Spleen (tissue), 11 donors: ENCODE results near the gene LEO1. TPM values are rescaled to one million over a fixed set of nuclear protein-coding genes. Genes with fewer than 3 reads are reported as not detected.
"Not testable (repeated sequence)": the region's sequence is repeated elsewhere in the genome, so short reads cannot be mapped to it uniquely, and the experiment has no call there.

Experiments used
- DNase-seq: peaks from one replicate; pipeline ENCODE4 v3.0.0-alpha.2; 2020
- H3K27ac ChIP-seq, 8 donors: fragments of 200-600 bp; sonication (generic) in 7 of 8; 1 replicate in 4 of 8; 2 replicates in 4 of 8; pipeline versions ENCODE4 v1.5.0 to v1.8.0; 2016 to 2021; ENCODE audit warnings: inconsistent platforms in 4 of 8, mild to moderate bottlenecking in 4 of 8, moderate library complexity in 1 of 8
- H3K27me3 ChIP-seq, 7 donors: fragments of 200-600 bp; sonication (generic) in 6 of 7; replicated peaks in 1 of 7; 1 replicate in 4 of 7; 2 replicates in 3 of 7; pipeline versions ENCODE4 v1.5.0 to v1.8.0; 2016 to 2021; ENCODE audit warnings: inconsistent platforms in 3 of 7, mild to moderate bottlenecking in 1 of 7
- H3K36me3 ChIP-seq, 6 donors: fragments of 200-600 bp; sonication (generic) in 5 of 6; 1 replicate in 4 of 6; 2 replicates in 2 of 6; pipeline versions ENCODE4 v1.5.0 to v1.8.0; 2016 to 2021; ENCODE audit warnings: inconsistent platforms in 2 of 6
- H3K4me1 ChIP-seq, 6 donors: fragments of 200-600 bp; sonication (generic) in 5 of 6; 1 replicate in 3 of 6; 2 replicates in 3 of 6; pipeline versions ENCODE4 v1.5.0 to v1.8.0; 2016 to 2021; ENCODE audit warnings: inconsistent platforms in 3 of 6
- H3K4me3 ChIP-seq, 8 donors: fragments of 200-600 bp; sonication (generic) in 7 of 8; 1 replicate in 4 of 8; 2 replicates in 4 of 8; pipeline versions ENCODE4 v1.5.0 to v1.8.0; 2016 to 2021; ENCODE audit warnings: inconsistent platforms in 4 of 8, mild to moderate bottlenecking in 4 of 8, moderate library complexity in 2 of 8
- H3K9me3 ChIP-seq, 8 donors: fragments of 200-600 bp; sonication (generic) in 7 of 8; 1 replicate in 4 of 8; 2 replicates in 4 of 8; pipeline versions ENCODE4 v1.5.0 to v1.8.0; 2016 to 2021; ENCODE audit warnings: inconsistent platforms in 4 of 8
- POLR2A ChIP-seq, 3 donors: fragments of 450-650 bp; IDR thresholded peaks; one replicate each; pipeline ENCODE4 v1.5.1; 2017; ENCODE audit warnings: antibody characterized with exemption in 3 of 3, mild to moderate bottlenecking in 1 of 3
- POLR2AphosphoS5 ChIP-seq, 3 donors: sonication (generic); formaldehyde crosslinking; IDR thresholded peaks; one replicate each; pipeline ENCODE4 v1.5.1; 2017; ENCODE audit warnings: antibody characterized with exemption in 3 of 3
- WGBS, 5 donors: extraction: QIAGEN DNeasy Blood & Tissue Kit in 3 of 5; methylation state at CpG; one replicate each; pipeline versions ENCODE4 v1.1.5 to v1.1.7; 2013 to 2018; 5-methylcytosine and 5-hydroxymethylcytosine counted together
- intact Hi-C: fragments of 100-400 bp; cut with DNase I; formaldehyde crosslinking; loops from one replicate; pipeline ENCODE4 v1.15.0; 2023; ENCODE audit warnings: low total_unique reads
- polyA plus RNA-seq, 3 donors: library from polyadenylated mRNA; stranded (reverse); fragments of 200-250 nt; gene quantifications; one replicate each; pipeline ENCODE4 v1.2.1, GENCODE V29; 2013
- total RNA-seq, 7 donors: library from RNA; depleted of rRNA in 3 of 7; stranded (reverse); fragments of >200 nt in 3 of 7; fragmentation: NEBNext Ultra II Directional in 4 of 7; extraction: Animal tissue kit (Norgen Biotek cat#: 25700) in 4 of 7; gene quantifications; one replicate each; pipeline versions ENCODE4 v1.1.0 to v1.2.1, GENCODE V29; 2016 to 2021
- TF ChIP-seq, protein P1 (sequence below), 11 experiments: fragments of 200-600 bp in 7 of 11; fragments of 450-650 bp in 4 of 11; sonication (generic) in 4 of 11; IDR thresholded peaks in 8 of 11; conservative IDR thresholded peaks in 3 of 11; 1 replicate in 7 of 11; 2 replicates in 4 of 11; pipeline versions ENCODE4 v1.4.0 to v1.8.0; 2016 to 2021; ENCODE audit warnings: antibody characterized with exemption in 11 of 11, inconsistent platforms in 4 of 11, mild to moderate bottlenecking in 1 of 11
- donor health status: healthy with polysubstance abuse.
- donor health status: DM: no; HTN: no; CAD: no; lungs with moderate emphysema.
- donor health status: DM: no; HTN: no; CAD: no.
- donor health status: Bipolar disorder and iron deficiency.
- donor health status: healthy.
- donor health status: DM: no; HTN: no; CAD: no.
- donor health status: DM: yes; HTN: yes; CAD: no.

Gene LEO1
- total and polyA plus RNA-seq, 10 donors, result 7.6 to 19.5 (median 15.5) TPM

GRCh38 chr15:52003710-52004109 is 32.1 kb upstream of the LEO1 start:
- no peak for DNase-seq
- peaks cover 12 to 32% (median 20%) of the 10 kb centered on the region in 6 donors for H3K4me1 ChIP-seq
- H3K36me3 ChIP-seq, result no peaks in the 10 kb centered on the region
- peaks cover 0 to 4% (median 0%) of the 10 kb centered on the region in 8 donors for H3K9me3 ChIP-seq
- no peak overlapping the region for H3K4me3 ChIP-seq
- 80 to 95% (median 84%) methylated on average over 1 of the region's 1 CpG for WGBS, 5 donors
- no peak for TF ChIP-seq POLR2AphosphoS5 (IDR thresholded peaks at IDR 0.05)
- TF ChIP-seq POLR2A (IDR thresholded peaks at IDR 0.05), result no peak
- TF ChIP-seq, protein P1, sequence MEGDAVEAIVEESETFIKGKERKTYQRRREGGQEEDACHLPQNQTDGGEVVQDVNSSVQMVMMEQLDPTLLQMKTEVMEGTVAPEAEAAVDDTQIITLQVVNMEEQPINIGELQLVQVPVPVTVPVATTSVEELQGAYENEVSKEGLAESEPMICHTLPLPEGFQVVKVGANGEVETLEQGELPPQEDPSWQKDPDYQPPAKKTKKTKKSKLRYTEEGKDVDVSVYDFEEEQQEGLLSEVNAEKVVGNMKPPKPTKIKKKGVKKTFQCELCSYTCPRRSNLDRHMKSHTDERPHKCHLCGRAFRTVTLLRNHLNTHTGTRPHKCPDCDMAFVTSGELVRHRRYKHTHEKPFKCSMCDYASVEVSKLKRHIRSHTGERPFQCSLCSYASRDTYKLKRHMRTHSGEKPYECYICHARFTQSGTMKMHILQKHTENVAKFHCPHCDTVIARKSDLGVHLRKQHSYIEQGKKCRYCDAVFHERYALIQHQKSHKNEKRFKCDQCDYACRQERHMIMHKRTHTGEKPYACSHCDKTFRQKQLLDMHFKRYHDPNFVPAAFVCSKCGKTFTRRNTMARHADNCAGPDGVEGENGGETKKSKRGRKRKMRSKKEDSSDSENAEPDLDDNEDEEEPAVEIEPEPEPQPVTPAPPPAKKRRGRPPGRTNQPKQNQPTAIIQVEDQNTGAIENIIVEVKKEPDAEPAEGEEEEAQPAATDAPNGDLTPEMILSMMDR (IDR thresholded peaks at IDR 0.05 in 8 of 11, conservative IDR thresholded peaks at IDR 0.05 in 3 of 11), result no peak
- H3K27me3 ChIP-seq, result no peaks in the 10 kb centered on the region
- no peak overlapping the region for H3K27ac ChIP-seq
- intact Hi-C loops, result no loop called here

DNA sequence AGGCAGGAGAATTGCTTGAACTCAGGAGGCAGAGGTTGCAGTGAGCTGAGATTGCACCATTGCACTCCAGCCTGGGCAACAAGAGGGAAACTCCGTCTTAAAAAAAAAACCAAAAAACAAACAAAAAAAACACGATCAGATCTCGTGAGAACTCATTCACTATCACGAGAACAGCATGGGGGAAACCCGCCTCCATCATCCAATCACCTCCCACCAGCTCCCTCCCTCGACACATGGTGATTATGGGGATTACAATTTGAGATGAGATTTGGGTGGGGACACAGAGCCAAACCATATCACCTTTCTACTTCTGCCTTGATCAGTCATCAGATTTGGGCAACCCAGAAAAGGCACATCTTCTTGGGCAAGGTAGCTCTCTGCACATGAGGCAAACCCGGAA is 31.5 kb upstream of the LEO1 start:
- H3K27ac ChIP-seq, result not testable (repeated sequence)

GRCh38 chr15:52002351-52002750 is 30.8 kb upstream of the LEO1 start:
- intact Hi-C loops, result no loop called here
- H3K27me3 ChIP-seq, result no peaks in the 10 kb centered on the region
- WGBS, 5 donors, result 54 to 67% (median 60%) methylated on average over 2 of the region's 2 CpGs

More for the DNA sequence above, 31.5 kb upstream of the LEO1 start:
- intact Hi-C loops, H3K4me3 ChIP-seq, DNase-seq, H3K27me3 ChIP-seq, H3K9me3 ChIP-seq, H3K36me3 ChIP-seq: not testable (repeated sequence)
- peaks cover 10 to 26% (median 15%) of the 10 kb centered on the region in 6 donors for H3K4me1 ChIP-seq
- 84 to 94% (median 88%) methylated on average over 7 of the region's 7 CpGs for WGBS, 5 donors

GRCh38 chr15:51992953-51993352 is 21.4 kb upstream of the LEO1 start:
- H3K27me3 ChIP-seq, result no peaks in the 10 kb centered on the region
- no peak overlapping the region for H3K27ac ChIP-seq
- no peaks in the 10 kb centered on the region for H3K4me1 ChIP-seq
- WGBS, 5 donors, result 71 to 95% (median 85%) methylated on average over 1 of the region's 1 CpG
- no peaks in the 10 kb centered on the region for H3K36me3 ChIP-seq
- no peak for DNase-seq
- intact Hi-C loops, result no loop called here
- H3K9me3 ChIP-seq, result no peaks in the 10 kb centered on the region
- no peak for TF ChIP-seq POLR2A (IDR thresholded peaks at IDR 0.05)
- TF ChIP-seq, protein P1 (IDR thresholded peaks at IDR 0.05 in 8 of 11, conservative IDR thresholded peaks at IDR 0.05 in 3 of 11), result no peak
- no peak for TF ChIP-seq POLR2AphosphoS5 (IDR thresholded peaks at IDR 0.05)
- no peak overlapping the region for H3K4me3 ChIP-seq

More at GRCh38 chr15:52002351-52002750, 30.8 kb upstream of the LEO1 start:
- TF ChIP-seq POLR2AphosphoS5 (IDR thresholded peaks at IDR 0.05), result no peak
- TF ChIP-seq POLR2A (IDR thresholded peaks at IDR 0.05), result no peak
- TF ChIP-seq, protein P1 (IDR thresholded peaks at IDR 0.05 in 8 of 11, conservative IDR thresholded peaks at IDR 0.05 in 3 of 11), result no peak
- H3K9me3 ChIP-seq, result peaks cover 0 to 4% (median 0%) of the 10 kb centered on the region in 8 donors
- H3K4me3 ChIP-seq, result no peak overlapping the region
- H3K36me3 ChIP-seq, result no peaks in the 10 kb centered on the region
- no peak overlapping the region for H3K27ac ChIP-seq
- peaks cover 9 to 19% (median 10%) of the 10 kb centered on the region in 6 donors for H3K4me1 ChIP-seq
- DNase-seq, result no peak

DNA sequence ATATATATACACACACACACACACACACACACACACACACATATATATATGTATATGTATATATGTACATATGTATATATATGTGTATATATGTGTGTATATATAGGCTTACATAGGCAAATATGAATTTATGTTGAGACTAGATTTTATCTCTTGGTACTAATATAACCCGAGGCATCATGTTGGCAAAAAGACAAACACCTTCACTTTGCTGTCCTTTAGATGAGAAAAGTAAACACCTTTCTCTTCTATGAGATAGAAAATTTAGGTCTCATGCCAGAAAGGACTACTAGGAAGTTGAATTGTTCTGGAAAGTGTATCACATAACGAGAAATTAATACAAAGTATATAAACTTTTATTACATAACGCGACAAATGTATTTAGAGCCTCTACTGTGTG is 19.6 kb upstream of the LEO1 start:
- Histone ChIP-seq H3K36me3 (no peaks in the 10 kb centered on the region), H3K4me3 (no peak overlapping the region), H3K27ac (no peak overlapping the region), H3K4me1 (no peaks in the 10 kb centered on the region), H3K27me3 (no peaks in the 10 kb centered on the region), H3K9me3 (no peaks in the 10 kb centered on the region)
- intact Hi-C loops, result no loop called here
- 90 to 95% (median 93%) methylated on average over 4 of the region's 4 CpGs for WGBS, 5 donors
- TF ChIP-seq, protein P1 (IDR thresholded peaks at IDR 0.05 in 8 of 11, conservative IDR thresholded peaks at IDR 0.05 in 3 of 11), result no peak
- no peak for TF ChIP-seq POLR2AphosphoS5 (IDR thresholded peaks at IDR 0.05)
- TF ChIP-seq POLR2A (IDR thresholded peaks at IDR 0.05), result no peak
- no peak for DNase-seq
